Ascending aorta (tissue), 2 donors: ENCODE data around the gene FBXL17. TPM values are rescaled to one million over a fixed set of nuclear protein-coding genes. Genes with fewer than 3 reads are reported as not detected.

Source experiments
- DNase-seq, 2 donors: peaks; one replicate each; pipeline ENCODE4 v3.0.0-alpha.2; 2019; ENCODE audit warnings: low spot score in 2 of 2
- H3K27ac ChIP-seq, 2 donors: fragments of 200-600 bp; sonication (generic); one replicate each; pipeline ENCODE4 v1.5.1; 2016 to 2017; ENCODE audit warnings: mild to moderate bottlenecking in 1 of 2
- H3K27me3 ChIP-seq: fragments of 200-600 bp; sonication (generic); one replicate; pipeline ENCODE4 v1.5.1; 2017
- H3K36me3 ChIP-seq, 2 donors: fragments of 200-600 bp; sonication (generic); one replicate each; pipeline ENCODE4 v1.5.1; 2016
- H3K4me1 ChIP-seq, 2 donors: fragments of 200-600 bp; sonication (generic); one replicate each; pipeline ENCODE4 v1.5.1; 2016 to 2017; ENCODE audit warnings: mild to moderate bottlenecking in 1 of 2
- H3K4me3 ChIP-seq, 2 donors: fragments of 200-600 bp; sonication (generic); one replicate each; pipeline ENCODE4 v1.5.1; 2016 to 2017; ENCODE audit warnings: mild to moderate bottlenecking in 1 of 2
- H3K9me3 ChIP-seq, 2 donors: fragments of 200-600 bp; sonication (generic); one replicate each; pipeline ENCODE4 v1.5.1; 2016
- CTCF ChIP-seq, 3 experiments: fragments of 200-600 bp in 2 of 3; fragments of 450-650 bp in 1 of 3; sonication (generic) in 2 of 3; IDR thresholded peaks; one replicate each; pipeline ENCODE4 v1.5.1; 2016 to 2019; ENCODE audit warnings: antibody characterized with exemption in 3 of 3, mild to moderate bottlenecking in 1 of 3, moderate library complexity in 1 of 3
- intact Hi-C: fragments of 100-400 bp; cut with DNase I; formaldehyde crosslinking; loops from one replicate; pipeline ENCODE4 v1.15.1; 2023
- total RNA-seq: library from RNA; depleted of rRNA; stranded (reverse); fragments of >200 nt; gene quantifications from one replicate; pipeline ENCODE4 v1.1.0, GENCODE V29; 2016

The FBXL17 gene
- total RNA-seq, 1 donor from 2014 or later, result 13.6 TPM

GRCh38 chr5:108141676-108142075, 240.2 kb downstream of the FBXL17 start:
- Histone ChIP-seq H3K36me3 (no peaks in the 10 kb centered on the region), H3K4me1 (peaks cover 0 to 2% of the 10 kb centered on the region in 2 donors), H3K4me3 (no peak overlapping the region), H3K27ac (no peak overlapping the region), H3K27me3 (no peaks in the 10 kb centered on the region), H3K9me3 (no peaks in the 10 kb centered on the region)
- no peak for TF ChIP-seq CTCF (IDR thresholded peaks at IDR 0.05)
- no peak for DNase-seq
- intact Hi-C loops, result no loop called here

GRCh38 chr5:108136493-108136892, 245.4 kb downstream of the FBXL17 start:
- Histone ChIP-seq H3K27me3 (no peaks in the 10 kb centered on the region), H3K27ac (no peak overlapping the region), H3K4me1 (peaks cover 0 to 2% of the 10 kb centered on the region in 2 donors), H3K36me3 (no peaks in the 10 kb centered on the region), H3K4me3 (no peak overlapping the region), H3K9me3 (no peaks in the 10 kb centered on the region)
- no peak for DNase-seq
- intact Hi-C loops, result no loop called here
- no peak for TF ChIP-seq CTCF (IDR thresholded peaks at IDR 0.05)

- H3K27ac ChIP-seq, result no peak overlapping the region
- intact Hi-C loops, result no loop called here
- H3K36me3 ChIP-seq, result no peaks in the 10 kb centered on the region
- no peaks in the 10 kb centered on the region for H3K27me3 ChIP-seq
- no peak overlapping the region for H3K4me3 ChIP-seq
- H3K4me1 ChIP-seq, result no peaks in the 10 kb centered on the region
- H3K9me3 ChIP-seq, result no peaks in the 10 kb centered on the region
- no peak for TF ChIP-seq CTCF (IDR thresholded peaks at IDR 0.05)
- no peak for DNase-seq
These were observed 252.8 kb downstream of the FBXL17 start for GRCh38 chr5:108129129-108129528.

GRCh38 chr5:108125771-108126511, 256.0 kb downstream of the FBXL17 start:
- Histone ChIP-seq H3K9me3 (no peaks in the 10 kb centered on the region), H3K4me3 (no peak overlapping the region), H3K27me3 (no peaks in the 10 kb centered on the region), H3K36me3 (no peaks in the 10 kb centered on the region), H3K27ac (no peak overlapping the region), H3K4me1 (no peaks in the 10 kb centered on the region)
- DNase-seq, result no peak
- intact Hi-C loops, result no loop called here
- no peak for TF ChIP-seq CTCF (IDR thresholded peaks at IDR 0.05)

GRCh38 chr5:108124596-108124995, 257.3 kb downstream of the FBXL17 start:
- Histone ChIP-seq H3K4me1 (no peaks in the 10 kb centered on the region), H3K27me3 (no peaks in the 10 kb centered on the region), H3K36me3 (no peaks in the 10 kb centered on the region), H3K9me3 (no peaks in the 10 kb centered on the region), H3K27ac (no peak overlapping the region), H3K4me3 (no peak overlapping the region)
- TF ChIP-seq CTCF (IDR thresholded peaks at IDR 0.05), result no peak
- no peak for DNase-seq
- intact Hi-C loops, result no loop called here
